Ovary (tissue), 9 donors: ENCODE data around the gene TEX19. TPM values are rescaled to one million over a fixed set of nuclear protein-coding genes. Genes with fewer than 3 reads are reported as not detected.

Experiments
- DNase-seq, 5 donors: peaks; one replicate each; pipeline ENCODE4 v3.0.0-alpha.2; 2019 to 2020
- H3K27ac ChIP-seq, 2 donors: fragments of 200-600 bp; one replicate each; pipeline versions ENCODE4 v1.5.1 to v1.8.0; 2019 to 2022
- H3K27me3 ChIP-seq: fragments of 200-600 bp; one replicate; pipeline ENCODE4 v1.8.0; 2022
- H3K36me3 ChIP-seq: fragments of 200-600 bp; sonication (generic); one replicate; pipeline ENCODE4 v1.5.1; 2019
- H3K4me1 ChIP-seq: one replicate; pipeline ENCODE4 v1.8.1; 2013; ENCODE audit warnings: mild to moderate bottlenecking, moderate library complexity; ENCODE audit not compliant: insufficient read depth
- H3K4me3 ChIP-seq: fragments of 200-600 bp; sonication (generic); one replicate; pipeline ENCODE4 v1.5.1; 2017
- H3K9me3 ChIP-seq, 2 donors: fragments of 200-600 bp in 1 of 2; sonication (generic) in 1 of 2; one replicate each; pipeline versions ENCODE4 v1.5.1 to v1.8.1; 2013 to 2019; ENCODE audit warnings: mild to moderate bottlenecking in 1 of 2, moderate library complexity in 1 of 2
- CTCF ChIP-seq, 3 donors: fragments of 450-650 bp in 2 of 3; fragments of 200-600 bp in 1 of 3; IDR thresholded peaks; one replicate each; pipeline versions ENCODE4 v1.5.1 to v1.8.0; 2016 to 2022; ENCODE audit warnings: antibody characterized with exemption in 3 of 3, mild to moderate bottlenecking in 1 of 3
- EP300 ChIP-seq: sonication (generic); formaldehyde crosslinking; IDR thresholded peaks from one replicate; pipeline ENCODE4 v1.6.1; 2017; ENCODE audit warnings: antibody characterized with exemption
- POLR2A ChIP-seq: fragments of 450-650 bp; IDR thresholded peaks from one replicate; pipeline ENCODE4 v1.6.1; 2017; ENCODE audit warnings: antibody characterized with exemption, mild to moderate bottlenecking, moderate library complexity
- WGBS, 3 donors: extraction: QIAGEN DNeasy Blood & Tissue Kit in 1 of 3; methylation state at CpG; one replicate each; pipeline versions ENCODE4 v1.1.5 to v1.1.7; 2013 to 2017; 5-methylcytosine and 5-hydroxymethylcytosine counted together
- intact Hi-C, 4 donors: fragments of 100-400 bp; cut with DNase I; formaldehyde crosslinking; loops; one replicate each; pipeline versions ENCODE4 v1.11.0 to v1.15.1; 2022 to 2023
- polyA plus RNA-seq, 2 donors: library from polyadenylated mRNA; stranded (reverse); fragments of 200-250 nt in 1 of 2; fragments of 350-450 nt in 1 of 2; fragmentation: Illumina TruSeq in 1 of 2; extraction: RNeasy Lipid Tissue Mini Kit (QIAGEN cat#74804) in 1 of 2; gene quantifications; one replicate each; pipeline ENCODE4 v1.2.3, GENCODE V29; 2013 to 2014
- total RNA-seq, 7 donors: library from RNA; depleted of rRNA in 2 of 7; stranded (reverse); fragments of >200 nt in 2 of 7; fragmentation: NEBNext Ultra II Directional in 3 of 7; extraction: Animal tissue kit (Norgen Biotek cat#: 25700) in 3 of 7; gene quantifications; one replicate each; pipeline versions ENCODE4 v1.1.0 to v1.2.4, GENCODE V29; 2016 to 2023
- donor health status: DM: no; HTN: no; CAD: no; lungs with moderate emphysema.
- donor health status: DM: no; HTN: no; CAD: no.
- donor health status: Bipolar disorder and iron deficiency.
- donor health status: DM: yes; HTN: yes; CAD: no.
- donor health status: DM: no; HTN: no; CAD: no.
- donor health status: DM: yes; HTN: yes; CAD: no.

TEX19 gene
- total and polyA plus RNA-seq, 9 donors = not detected

GRCh38 chr17:82412535-82413520, 53.8 kb downstream of the TEX19 start:
- Histone ChIP-seq H3K36me3 (no peaks in the 10 kb centered on the region), H3K27me3 (no peaks in the 10 kb centered on the region), H3K9me3 (no peaks in the 10 kb centered on the region), H3K4me3 (no peak overlapping the region), H3K4me1 (peaks cover 7% of the 10 kb centered on the region), H3K27ac (no peak overlapping the region)
- intact Hi-C loops = loop anchor here in 1 of 4 donors (10.0 kb wide), 1 partner anchor 58 kb away; the partner anchor contains the start of gene TEX19
- TF ChIP-seq EP300 = no peak
- no peak for TF ChIP-seq POLR2A
- no peak for TF ChIP-seq CTCF (IDR thresholded peaks at IDR 0.05)
- 78 to 83% (median 80%) methylated on average over 29 of the region's 29 CpGs for WGBS, 3 donors
- DNase-seq = no peak

Other genes starting within 250 kb of the TEX19 start
- gene CCDC57, start 146.4 kb upstream of the TEX19 start, total RNA-seq = 10 to 100 TPM; 22.9 to 65.0 (median 41.9) TPM
- gene CCDC57, start 146.4 kb upstream of the TEX19 start, polyA plus RNA-seq = 10 to 100 TPM in 1 of 2 donors, 1 to 10 TPM in 1; 7.7 to 22.2 TPM
- gene SLC16A3, start 130.2 kb upstream of the TEX19 start, total RNA-seq = 10 to 100 TPM; 10.5 to 23.2 (median 18.0) TPM
- gene SLC16A3, start 130.2 kb upstream of the TEX19 start, polyA plus RNA-seq = 1 to 10 TPM; 3.5 to 5.0 TPM
- gene CSNK1D, start 85.5 kb upstream of the TEX19 start, total RNA-seq = 100 to 1,000 TPM in 5 of 7 donors, 10 to 100 TPM in 2; 46.0 to 160 (median 121) TPM
- gene CSNK1D, start 85.5 kb upstream of the TEX19 start, polyA plus RNA-seq = 100 to 1,000 TPM in 1 of 2 donors, 10 to 100 TPM in 1; 81.2 to 134 TPM
- 1 to 10 TPM in 4 of 7 donors, under 1 TPM in 1, not detected in 2; 0.58 to 1.3 (median 1.1) TPM for gene CD7, start 41.6 kb upstream of the TEX19 start, total RNA-seq
- gene CD7, start 41.6 kb upstream of the TEX19 start, polyA plus RNA-seq = under 1 TPM in 1 of 2 donors, not detected in 1; 0.48 TPM
- 10 to 100 TPM in 1 of 7 donors, 1 to 10 TPM in 6; 3.9 to 20.8 (median 9.1) TPM for gene SECTM1, start 25.5 kb upstream of the TEX19 start, total RNA-seq
- gene SECTM1, start 25.5 kb upstream of the TEX19 start, polyA plus RNA-seq = 1 to 10 TPM; 2.1 to 7.9 TPM
- gene UTS2R, start 12.5 kb downstream of the TEX19 start, total RNA-seq = not detected
- not detected for gene UTS2R, start 12.5 kb downstream of the TEX19 start, polyA plus RNA-seq
- gene HEXD, start 59.1 kb downstream of the TEX19 start, total RNA-seq = 10 to 100 TPM; 32.9 to 68.6 (median 46.6) TPM
- gene HEXD, start 59.1 kb downstream of the TEX19 start, polyA plus RNA-seq = 10 to 100 TPM in 1 of 2 donors, 1 to 10 TPM in 1; 8.7 to 74.7 TPM
- gene OGFOD3, start 59.3 kb downstream of the TEX19 start, total RNA-seq = 10 to 100 TPM; 25.8 to 37.8 (median 30.4) TPM
- gene OGFOD3, start 59.3 kb downstream of the TEX19 start, polyA plus RNA-seq = 10 to 100 TPM; 14.4 to 21.3 TPM
- 100 to 1,000 TPM in 1 of 7 donors, 10 to 100 TPM in 6; 44.4 to 101 (median 73.1) TPM for gene CYBC1, start 91.5 kb downstream of the TEX19 start, total RNA-seq
- 10 to 100 TPM; 34.0 to 56.4 TPM for gene CYBC1, start 91.5 kb downstream of the TEX19 start, polyA plus RNA-seq
- gene NARF, start 99.5 kb downstream of the TEX19 start, total RNA-seq = 10 to 100 TPM; 39.7 to 52.7 (median 49.8) TPM
- 10 to 100 TPM; 29.6 to 37.8 TPM for gene NARF, start 99.5 kb downstream of the TEX19 start, polyA plus RNA-seq
- 10 to 100 TPM; 27.2 to 67.6 (median 48.2) TPM for gene FOXK2, start 160.5 kb downstream of the TEX19 start, total RNA-seq
- gene FOXK2, start 160.5 kb downstream of the TEX19 start, polyA plus RNA-seq = 10 to 100 TPM; 19.1 to 28.8 TPM